DOHH2 (cell line): Measurements from ENCODE around the gene LSP1.

Experiments
- H3F3A ChIP-seq: fragments of 200-600 bp; sonication (generic), shearing (Covaris generic); 2 replicates; pipeline ENCODE4 v1.6.0; 2016; ENCODE audit warnings: antibody characterized with exemption, mild to moderate bottlenecking; ENCODE audit not compliant: control insufficient read depth, insufficient read depth
- H3K27ac ChIP-seq: fragments of 200-600 bp; sonication (generic); 2 replicates; pipeline ENCODE4 v1.5.1; 2014; ENCODE audit warnings: low read depth, mild to moderate bottlenecking, low read length, moderate library complexity
- H3K27me3 ChIP-seq: fragments of 200-600 bp; sonication (generic); 2 replicates; pipeline ENCODE4 v1.6.1; 2014; ENCODE audit warnings: mild to moderate bottlenecking, low read length, mixed read lengths; ENCODE audit not compliant: control insufficient read depth
- H3K36me3 ChIP-seq: fragments of 200-600 bp; sonication (generic); 2 replicates; pipeline ENCODE4 v1.6.1; 2014; ENCODE audit warnings: mild to moderate bottlenecking, low read length, moderate library complexity, mixed read lengths; ENCODE audit not compliant: control insufficient read depth
- H3K4me1 ChIP-seq: fragments of 200-600 bp; sonication (generic); 2 replicates; pipeline ENCODE4 v1.6.1; 2014; ENCODE audit warnings: mild to moderate bottlenecking, low read length, mixed read lengths; ENCODE audit not compliant: control insufficient read depth
- H3K4me2 ChIP-seq: fragments of 200-600 bp; sonication (generic); 2 replicates; pipeline ENCODE4 v1.6.0; 2014; ENCODE audit warnings: mild to moderate bottlenecking, low read length, moderate library complexity
- H3K4me3 ChIP-seq: fragments of 200-600 bp; sonication (generic); 2 replicates; pipeline ENCODE4 v1.5.1; 2014; ENCODE audit warnings: mild to moderate bottlenecking, low read length, mixed read lengths
- H3K79me2 ChIP-seq: fragments of 200-600 bp; sonication (generic); 2 replicates; pipeline ENCODE4 v1.6.1; 2014; ENCODE audit warnings: mild to moderate bottlenecking, low read length, mixed read lengths; ENCODE audit not compliant: control insufficient read depth
- H3K9me2 ChIP-seq: fragments of 200-600 bp; sonication (generic); replicated peaks from 2 replicates; pipeline ENCODE4 v1.6.1; 2014; ENCODE audit warnings: mild to moderate bottlenecking, low read length, mixed read lengths; ENCODE audit not compliant: control insufficient read depth
- H3K9me3 ChIP-seq: fragments of 200-600 bp; sonication (generic); 2 replicates; pipeline ENCODE4 v1.6.1; 2014; ENCODE audit warnings: antibody characterized with exemption, low read length, mixed read lengths; ENCODE audit not compliant: control insufficient read depth, insufficient read depth
- H4K20me1 ChIP-seq: fragments of 200-600 bp; sonication (generic); 2 replicates; pipeline ENCODE4 v1.6.0; 2014; ENCODE audit warnings: low read depth, mild to moderate bottlenecking, antibody characterized with exemption, low read length, moderate library complexity; ENCODE audit not compliant: control insufficient read depth, insufficient read depth
- EZH2phosphoT487 ChIP-seq: fragments of 200-600 bp; sonication (generic); IDR thresholded peaks from 2 replicates; pipeline ENCODE4 v1.6.1; 2017; ENCODE audit warnings: borderline replicate concordance, mild to moderate bottlenecking, antibody characterized with exemption, low read length, moderate library complexity, mixed read lengths
- TF ChIP-seq, protein P1 (sequence below): fragments of 200-600 bp; sonication (generic); IDR thresholded peaks from one replicate; pipeline ENCODE4 v1.5.1; 2014; ENCODE audit warnings: antibody characterized with exemption, mild to moderate bottlenecking, low read depth, low read length; ENCODE audit not compliant: poor library complexity, severe bottlenecking

Gene LSP1

DNA sequence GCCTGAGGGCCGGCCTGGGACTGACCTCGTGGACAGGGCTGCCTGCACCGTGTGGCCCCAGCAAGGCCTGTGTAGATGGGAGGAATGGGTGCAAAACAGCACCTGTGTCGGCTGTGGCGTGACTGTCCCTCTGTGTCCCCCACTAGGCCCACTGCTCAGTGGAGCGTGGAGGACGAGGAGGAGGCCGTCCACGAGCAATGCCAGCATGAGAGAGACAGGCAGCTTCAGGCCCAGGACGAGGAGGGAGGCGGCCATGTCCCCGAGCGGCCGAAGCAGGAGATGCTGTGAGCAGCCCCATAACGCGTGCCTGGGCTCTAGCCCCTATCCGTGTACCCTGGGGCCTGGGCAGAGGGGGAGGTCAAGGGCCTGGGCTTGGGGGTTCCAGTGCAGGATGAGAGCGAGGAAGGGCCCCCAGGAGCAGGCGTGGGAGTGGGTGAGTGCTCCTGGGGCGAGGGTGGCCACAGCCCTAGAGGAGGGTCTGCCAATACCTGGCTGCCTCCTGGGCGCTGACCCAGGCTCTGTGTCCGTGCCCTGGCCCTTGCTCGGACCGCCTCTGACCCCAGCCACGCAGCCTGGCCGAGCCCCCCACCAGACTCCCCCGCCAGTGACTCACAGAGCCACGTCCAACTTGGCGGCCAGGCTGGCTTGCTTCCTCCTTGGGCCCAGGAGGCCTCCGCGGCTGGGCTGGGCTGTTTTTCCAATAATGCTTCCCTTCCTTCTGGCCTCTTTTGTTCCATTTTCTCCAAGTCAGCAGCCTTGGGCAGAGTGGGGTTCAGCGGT, 27.2 kb downstream of the LSP1 start:
- no peak for TF ChIP-seq EZH2phosphoT487
- TF ChIP-seq, protein P1, sequence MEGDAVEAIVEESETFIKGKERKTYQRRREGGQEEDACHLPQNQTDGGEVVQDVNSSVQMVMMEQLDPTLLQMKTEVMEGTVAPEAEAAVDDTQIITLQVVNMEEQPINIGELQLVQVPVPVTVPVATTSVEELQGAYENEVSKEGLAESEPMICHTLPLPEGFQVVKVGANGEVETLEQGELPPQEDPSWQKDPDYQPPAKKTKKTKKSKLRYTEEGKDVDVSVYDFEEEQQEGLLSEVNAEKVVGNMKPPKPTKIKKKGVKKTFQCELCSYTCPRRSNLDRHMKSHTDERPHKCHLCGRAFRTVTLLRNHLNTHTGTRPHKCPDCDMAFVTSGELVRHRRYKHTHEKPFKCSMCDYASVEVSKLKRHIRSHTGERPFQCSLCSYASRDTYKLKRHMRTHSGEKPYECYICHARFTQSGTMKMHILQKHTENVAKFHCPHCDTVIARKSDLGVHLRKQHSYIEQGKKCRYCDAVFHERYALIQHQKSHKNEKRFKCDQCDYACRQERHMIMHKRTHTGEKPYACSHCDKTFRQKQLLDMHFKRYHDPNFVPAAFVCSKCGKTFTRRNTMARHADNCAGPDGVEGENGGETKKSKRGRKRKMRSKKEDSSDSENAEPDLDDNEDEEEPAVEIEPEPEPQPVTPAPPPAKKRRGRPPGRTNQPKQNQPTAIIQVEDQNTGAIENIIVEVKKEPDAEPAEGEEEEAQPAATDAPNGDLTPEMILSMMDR: no peak
- Histone ChIP-seq H3K36me3 (peaks cover 25% of the 10 kb centered on the region), H3K79me2 (peaks cover 6% of the 10 kb centered on the region), H3K9me2 (no peaks in the 10 kb centered on the region), H3K4me2 (no peak overlapping the region), H4K20me1 (peaks cover 3% of the 10 kb centered on the region; the same call in 1 of the 2 replicates), H3K9me3 (no peaks in the 10 kb centered on the region), H3K27me3 (no peaks in the 10 kb centered on the region), H3F3A (no peaks in the 10 kb centered on the region), H3K27ac (no peak overlapping the region), H3K4me1 (peaks cover 21% of the 10 kb centered on the region), H3K4me3 (no peak overlapping the region)

DNA sequence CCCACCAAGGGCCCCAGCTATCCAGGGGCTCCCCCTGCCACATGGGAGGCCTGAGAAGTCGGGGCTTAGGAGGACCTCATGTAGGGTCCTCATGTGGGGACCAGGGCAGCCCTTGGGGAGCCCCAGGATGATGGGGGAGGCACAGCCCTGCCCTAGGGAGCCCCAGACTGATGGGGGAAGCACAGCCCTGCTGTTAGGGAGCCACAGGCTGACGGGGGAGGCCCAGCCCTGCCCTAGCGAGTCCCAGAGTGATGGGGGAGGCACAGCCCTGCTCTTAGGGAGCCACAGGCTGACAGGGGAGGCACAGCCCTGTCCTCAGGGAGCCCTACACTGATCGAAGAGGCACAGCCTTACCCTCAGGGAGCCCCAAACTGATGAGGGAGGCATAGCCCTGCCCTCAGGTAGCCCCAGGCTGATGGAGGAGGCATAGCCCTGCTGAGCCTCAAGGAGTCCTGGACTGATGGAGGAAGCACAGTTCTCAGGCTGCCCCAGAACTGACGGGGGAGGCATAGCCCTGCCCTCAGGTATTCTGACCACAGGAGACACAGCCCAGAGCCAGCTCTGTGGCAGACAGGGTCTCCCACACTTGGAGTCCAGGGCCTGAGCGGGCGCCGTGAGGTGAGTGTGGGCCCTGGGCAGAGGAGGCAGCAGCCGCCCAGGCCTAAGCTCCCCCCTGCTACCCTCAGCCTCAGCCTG, 28.0 kb downstream of the LSP1 start:
- H3K9me2 ChIP-seq: no peaks in the 10 kb centered on the region
- H3F3A ChIP-seq: no peaks in the 10 kb centered on the region
- no peak overlapping the region for H3K4me3 ChIP-seq
- H4K20me1 ChIP-seq: peaks cover 3% of the 10 kb centered on the region; the same call in 1 of the 2 replicates
- no peak overlapping the region for H3K27ac ChIP-seq
- peaks cover 21% of the 10 kb centered on the region for H3K4me1 ChIP-seq
- TF ChIP-seq EZH2phosphoT487: no peak
- TF ChIP-seq, protein P1: no peak
- peaks cover 33% of the 10 kb centered on the region for H3K36me3 ChIP-seq
- no peak overlapping the region; the same call in 1 of the 2 replicates for H3K4me2 ChIP-seq
- no peaks in the 10 kb centered on the region for H3K9me3 ChIP-seq
- no peaks in the 10 kb centered on the region for H3K27me3 ChIP-seq
- H3K79me2 ChIP-seq: peaks cover 6% of the 10 kb centered on the region; the same call in 1 of the 2 replicates

DNA sequence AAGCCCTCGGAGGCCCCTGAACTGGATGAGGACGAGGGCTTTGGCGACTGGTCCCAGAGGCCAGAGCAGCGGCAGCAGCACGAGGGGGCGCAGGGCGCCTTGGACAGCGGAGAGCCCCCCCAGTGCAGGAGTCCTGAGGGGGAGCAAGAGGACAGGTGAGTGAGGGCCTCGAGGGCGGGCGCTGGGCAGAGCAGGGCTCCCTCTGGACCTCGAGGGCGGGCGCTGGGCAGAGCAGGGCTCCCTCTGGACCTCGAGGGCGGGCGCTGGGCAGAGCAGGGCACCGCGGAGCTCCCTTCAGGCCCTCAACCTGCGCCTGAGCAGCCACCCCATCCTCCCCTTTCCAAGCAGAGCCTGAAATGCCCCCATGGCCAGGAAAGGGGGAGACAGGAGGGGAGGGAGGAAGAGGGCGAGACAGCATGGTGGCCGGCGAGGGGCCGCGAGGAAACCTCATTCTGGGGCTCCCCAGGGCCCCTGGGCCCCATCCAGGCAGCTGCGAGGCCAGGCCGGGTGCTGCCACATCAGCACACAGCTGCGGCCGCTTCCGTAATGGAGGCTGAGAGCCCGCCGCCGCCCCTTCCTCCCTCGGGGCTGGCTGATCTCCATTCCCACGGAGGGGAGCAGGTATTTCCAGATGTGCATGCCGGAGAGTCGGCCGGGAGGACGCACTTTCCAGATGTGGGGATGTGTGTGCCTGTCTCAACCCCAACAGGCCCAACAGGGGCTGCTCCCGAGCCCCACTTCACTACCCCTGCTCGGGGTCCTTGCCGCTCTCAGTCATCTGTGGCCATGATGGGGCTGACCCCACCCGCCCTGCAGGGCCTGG, 28.8 kb downstream of the LSP1 start:
- H3K4me2 ChIP-seq: peak overlapping the region; percentile 20; the same call in 1 of the 2 replicates
- TF ChIP-seq EZH2phosphoT487: no peak
- TF ChIP-seq, protein P1: no peak
- H3F3A ChIP-seq: no peaks in the 10 kb centered on the region
- H4K20me1 ChIP-seq: peaks cover 3% of the 10 kb centered on the region; the same call in 1 of the 2 replicates
- H3K4me1 ChIP-seq: peaks cover 21% of the 10 kb centered on the region
- 0 out of 2 replicates have a peak, but pooled peaks cover under 1% of the 10 kb centered on the region for H3K79me2 ChIP-seq
- no peaks in the 10 kb centered on the region for H3K9me2 ChIP-seq
- no peak overlapping the region for H3K27ac ChIP-seq
- no peaks in the 10 kb centered on the region for H3K9me3 ChIP-seq
- H3K27me3 ChIP-seq: no peaks in the 10 kb centered on the region
- H3K36me3 ChIP-seq: peaks cover 40% of the 10 kb centered on the region
- H3K4me3 ChIP-seq: no peak overlapping the region
